IMR-90 (cell line): ENCODE data around the gene SLC29A2. TPM values are rescaled to one million over a fixed set of nuclear protein-coding genes. Genes with fewer than 3 reads are reported as not detected.

Source experiments
- ATAC-seq: fragments of 200-7000 bp; cut with Tn5 transposase; 2 replicates; pipeline ENCODE4 v1.9.1; 2020; ENCODE audit warnings: low read depth, mild to moderate bottlenecking, moderate library complexity
- BruUV-seq: library from RNA; stranded (reverse); fragments of 400-500 nt; replicated peaks from 2 replicates; lab custom pipeline; 2021; lab: Mats Ljungman, UMichigan
- CTCF ChIA-PET: fragments of 300-600 bp; formaldehyde crosslinking; extraction: SDS; loops from one replicate; lab custom pipeline; 2021; ENCODE audit warnings: antibody characterized with exemption; lab: Yijun Ruan, JAX
- POLR2A ChIA-PET: fragments of 300-600 bp; sonication (Branson Sonifier 250); formaldehyde crosslinking; loops from one replicate; lab custom pipeline; 2022; ENCODE audit warnings: antibody characterized with exemption; ENCODE audit not compliant: unreplicated experiment; lab: Charles Lee
- DNase-seq: peaks from one replicate; pipeline ENCODE4 v3.0.0; 2013
- H2AFZ ChIP-seq: replicated peaks from 2 replicates; pipeline ENCODE3; 2013; ENCODE audit warnings: low read length, mild to moderate bottlenecking; ENCODE audit not compliant: poor library complexity
- H2AK5ac ChIP-seq: 2 replicates; pipeline ENCODE4 v1.6.1; 2013; ENCODE audit warnings: low read depth, low read length, inconsistent platforms
- H2AK9ac ChIP-seq: replicated peaks from 2 replicates; pipeline ENCODE3; 2013; ENCODE audit warnings: mild to moderate bottlenecking, low read depth, low read length, moderate library complexity; ENCODE audit not compliant: poor library complexity
- H2BK120ac ChIP-seq: 2 replicates; pipeline ENCODE4 v1.6.1; 2013; ENCODE audit warnings: low read depth, low read length, inconsistent platforms
- H2BK15ac ChIP-seq: 3 replicates; pipeline ENCODE4 v1.6.1; 2013; ENCODE audit warnings: low read depth, low read length, inconsistent platforms
- H2BK20ac ChIP-seq: 2 replicates; pipeline ENCODE4 v1.6.1; 2013; ENCODE audit warnings: low read depth, mild to moderate bottlenecking, inconsistent platforms, low read length, moderate library complexity
- H2BK5ac ChIP-seq: 2 replicates; pipeline ENCODE4 v1.6.1; 2013; ENCODE audit warnings: mild to moderate bottlenecking, low read depth, low read length, inconsistent platforms; ENCODE audit not compliant: poor library complexity, severe bottlenecking
- H3K14ac ChIP-seq: replicated peaks from 2 replicates; pipeline ENCODE4 v1.6.1; 2013; ENCODE audit warnings: low read depth, low read length, inconsistent platforms
- H3K18ac ChIP-seq: 2 replicates; pipeline ENCODE4 v1.6.1; 2013; ENCODE audit warnings: low read depth, low read length, control low read depth
- H3K23ac ChIP-seq: 2 replicates; pipeline ENCODE4 v1.6.1; 2013; ENCODE audit warnings: low read depth, low read length, inconsistent platforms
- H3K27ac ChIP-seq: 2 replicates; pipeline ENCODE4 v1.5.1; 2013; ENCODE audit warnings: mild to moderate bottlenecking, control low read depth, low read length; ENCODE audit not compliant: insufficient read depth
- H3K27me3 ChIP-seq: 2 replicates; pipeline ENCODE4 v1.6.1; 2013; ENCODE audit warnings: low read length; ENCODE audit not compliant: control insufficient read depth, insufficient read depth
- H3K36me3 ChIP-seq: 2 replicates; pipeline ENCODE4 v1.6.1; 2013; ENCODE audit warnings: low read length, mixed read lengths; ENCODE audit not compliant: control insufficient read depth, insufficient read depth
- H3K4ac ChIP-seq: 2 replicates; pipeline ENCODE4 v1.6.1; 2013; ENCODE audit warnings: low read depth, low read length, inconsistent platforms
- H3K4me1 ChIP-seq: 2 replicates; pipeline ENCODE4 v1.6.1; 2013; ENCODE audit warnings: low read length, mixed read lengths; ENCODE audit not compliant: control insufficient read depth, insufficient read depth
- H3K4me2 ChIP-seq: 2 replicates; pipeline ENCODE4 v1.6.1; 2013; ENCODE audit warnings: low read depth, mild to moderate bottlenecking, control low read depth, low read length, moderate library complexity
- H3K4me3 ChIP-seq: 2 replicates; pipeline ENCODE4 v1.5.1; 2013; ENCODE audit warnings: low read depth, mild to moderate bottlenecking, control low read depth, low read length, moderate library complexity; ENCODE audit not compliant: insufficient read depth
- H3K56ac ChIP-seq: 2 replicates; pipeline ENCODE4 v1.6.1; 2013; ENCODE audit warnings: low read length, inconsistent platforms; ENCODE audit not compliant: insufficient read depth; ENCODE audit errors: extremely low read depth
- H3K79me1 ChIP-seq, 2 experiments: 2 replicates each; pipeline ENCODE4 v1.6.1; 2013; ENCODE audit warnings: low read length in 2 of 2, inconsistent platforms in 1 of 2, low read depth in 1 of 2
- H3K9ac ChIP-seq: 2 replicates; pipeline ENCODE4 v1.6.1; 2013; ENCODE audit warnings: low read depth, low read length, control low read depth
- H3K9me1 ChIP-seq: 2 replicates; pipeline ENCODE4 v1.6.1; 2013; ENCODE audit warnings: low read length, inconsistent platforms; ENCODE audit not compliant: insufficient read depth
- H3K9me3 ChIP-seq: 2 replicates; pipeline ENCODE4 v1.6.1; 2013; ENCODE audit warnings: low read length; ENCODE audit not compliant: control insufficient read depth, insufficient read depth
- H4K20me1 ChIP-seq: 2 replicates; pipeline ENCODE4 v1.6.1; 2013; ENCODE audit warnings: low read length, inconsistent platforms; ENCODE audit not compliant: insufficient read depth
- H4K5ac ChIP-seq: 2 replicates; pipeline ENCODE4 v1.6.1; 2013; ENCODE audit warnings: mild to moderate bottlenecking, low read depth, low read length, control low read depth
- H4K8ac ChIP-seq, 2 experiments: 2 replicates each; pipeline ENCODE4 v1.6.1; 2013; ENCODE audit warnings: low read depth in 2 of 2, low read length in 2 of 2, control low read depth in 1 of 2, inconsistent platforms in 1 of 2
- H4K91ac ChIP-seq: 2 replicates; pipeline ENCODE4 v1.6.1; 2013; ENCODE audit warnings: low read depth, low read length, inconsistent platforms; ENCODE audit not compliant: insufficient read depth
- BHLHE40 ChIP-seq: fragments of 150-350 bp; IDR thresholded peaks from 2 replicates; pipeline ENCODE4 v1.6.1; 2016; ENCODE audit warnings: mild to moderate bottlenecking, low read depth, low read length
- CEBPB ChIP-seq: IDR thresholded peaks from 2 replicates; pipeline ENCODE4 v1.6.1; 2012; ENCODE audit warnings: low read depth, low read length, improper control_type of control experiment
- CHD1 ChIP-seq: IDR thresholded peaks from 2 replicates; pipeline ENCODE4 v1.6.1; 2012; ENCODE audit warnings: low read depth, low read length, improper control_type of control experiment
- ELK1 ChIP-seq: fragments of 150-350 bp; IDR thresholded peaks from 2 replicates; pipeline ENCODE4 v1.6.1; 2016; ENCODE audit warnings: low read depth, mild to moderate bottlenecking, low read length, moderate library complexity, borderline replicate concordance
- FOS ChIP-seq: fragments of 150-350 bp; IDR thresholded peaks from 2 replicates; pipeline ENCODE4 v1.6.1; 2016; ENCODE audit warnings: low read depth, low read length
- MAFK ChIP-seq: IDR thresholded peaks from 2 replicates; pipeline ENCODE4 v1.6.1; 2012; ENCODE audit warnings: low read depth, low read length, improper control_type of control experiment
- MAZ ChIP-seq: IDR thresholded peaks from 2 replicates; pipeline ENCODE4 v1.6.1; 2012; ENCODE audit warnings: low read depth, mild to moderate bottlenecking, low read length, improper control_type of control experiment, moderate library complexity, borderline replicate concordance
- MXI1 ChIP-seq: IDR thresholded peaks from 2 replicates; pipeline ENCODE4 v1.6.1; 2012; ENCODE audit warnings: low read depth, mild to moderate bottlenecking, low read length, moderate library complexity, borderline replicate concordance
- NFE2L2 ChIP-seq: fragments of 150-350 bp; IDR thresholded peaks from 2 replicates; pipeline ENCODE4 v1.6.1; 2016; ENCODE audit warnings: low read depth, mild to moderate bottlenecking, low read length
- POLR2A ChIP-seq: IDR thresholded peaks from 2 replicates; pipeline ENCODE4 v1.6.1; 2012; ENCODE audit warnings: mild to moderate bottlenecking, low read depth, low read length
- RAD21 ChIP-seq: IDR thresholded peaks from 2 replicates; pipeline ENCODE4 v1.6.1; 2012; ENCODE audit warnings: low read length, improper control_type of control experiment
- RCOR1 ChIP-seq: IDR thresholded peaks from 2 replicates; pipeline ENCODE4 v1.6.1; 2012; ENCODE audit warnings: mild to moderate bottlenecking, low read length, improper control_type of control experiment; ENCODE audit not compliant: insufficient replicate concordance
- WGBS, 2 experiments: methylation state at CpG; one replicate each; pipeline versions ENCODE4 v1.1.5 to v1.1.7; 2013; ENCODE audit warnings: missing lambda C conversion rate in 2 of 2; ENCODE audit not compliant: insufficient read length in 1 of 2; ENCODE audit errors: extremely low coverage in 2 of 2; 5-methylcytosine and 5-hydroxymethylcytosine counted together
- dilution Hi-C: fragments of 300-500 bp; cut with HindIII; formaldehyde crosslinking; loops from one replicate; pipeline ENCODE4 v1.14.3; 2018; ENCODE audit warnings: low sequenced_read_pairs; ENCODE audit not compliant: unreplicated experiment
- in situ Hi-C: fragments of 300-500 bp; cut with MboI; formaldehyde crosslinking; loops from 3 replicates; pipeline ENCODE4 v1.14.3; 2019; ENCODE audit warnings: low sequenced_read_pairs, inconsistent platforms, mixed read lengths
- intact Hi-C: fragments of 100-400 bp; cut with micrococcal nuclease; formaldehyde crosslinking; loops from 2 replicates; pipeline ENCODE4 v1.10.0; 2022
- polyA plus RNA-seq, 3 experiments: library from polyadenylated mRNA; depleted of rRNA; stranded (reverse); fragments of >200 nt; gene quantifications; 2 replicates each; pipeline ENCODE4 v1.2.3, GENCODE V29; 2012; ENCODE audit warnings: low replicate concordance in 1 of 3
- total RNA-seq: library from RNA; depleted of rRNA; stranded (reverse); fragments of >200 nt; gene quantifications from 2 replicates; pipeline ENCODE4 v1.2.3, GENCODE V29; 2012
- TF ChIP-seq, protein P1 (sequence below): conservative IDR thresholded peaks from 2 replicates; pipeline ENCODE4 v1.5.1; 2012; ENCODE audit warnings: mild to moderate bottlenecking, low read depth, low read length, improper control_type of control experiment

Gene SLC29A2
- total and polyA plus RNA-seq, 2 of the 4 experiments (the other 2 are of a cell fraction): under 0.01 to 1.2 TPM

GRCh38 chr11:66335531-66336233 lies 35.9 kb downstream of the SLC29A2 start:
- H4K20me1 ChIP-seq: peaks cover 21% of the 10 kb centered on the region
- H2BK120ac ChIP-seq: peak overlapping the region; percentile 91
- H2BK5ac ChIP-seq: peak overlapping the region; percentile 97
- ChIA-PET CTCF (interaction anchor here (0.6 to 2.1 kb wide), 6 partner anchors 10 to 53 kb away, joined by 3 to 17 read pairs (median 4); partner anchors contain the start of gene SLC29A2), POLR2A (interaction anchor here (0.6 to 2.2 kb wide), 5 partner anchors 9 to 308 kb away, joined by 3 to 23 read pairs (median 5); partner anchors contain the start of gene CD248)
- dilution Hi-C loops (no loop called here), in situ Hi-C loops (no loop called here), intact Hi-C loops (loop anchor here (1.0 kb wide), 3 partner anchors 23 to 113 kb away; no protein-coding TSS in a partner anchor)
- peak overlapping the region; percentile 72 for H3K9ac ChIP-seq
- no peaks in the 10 kb centered on the region for H3K9me3 ChIP-seq
- peaks cover 33% of the 10 kb centered on the region for H3K36me3 ChIP-seq
- peak overlapping the region; percentile 54; the same call in 2 of the 3 replicates for H2BK15ac ChIP-seq
- H3K4me1 ChIP-seq: peaks cover 23% of the 10 kb centered on the region
- H3K4me3 ChIP-seq: peak overlapping the region; percentile 60
- peaks cover 5 to 42% of the 10 kb centered on the region in 2 experiments; a peak in 3 of 4 replicates for H3K79me1 ChIP-seq
- 5% methylated on average over 20 of the region's 35 CpGs; no CpG with 5 or more reads in 1 of the 2 experiments for WGBS, 2 experiments
- H4K8ac ChIP-seq: peak overlapping the region; percentile 63 to 79; a peak in 3 of 4 replicates
- peak overlapping the region; percentile 97 for H3K4ac ChIP-seq
- ATAC-seq: peak; percentile 25
- H2BK20ac ChIP-seq: peak overlapping the region; percentile 53
- H4K91ac ChIP-seq: peak overlapping the region; percentile 90
- peak overlapping the region; percentile 69; the same call in 1 of the 2 replicates for H4K5ac ChIP-seq
- no peaks in the 10 kb centered on the region for H3K27me3 ChIP-seq
- peak; percentile 59 for DNase-seq
- no peaks in the 10 kb centered on the region for H3K9me1 ChIP-seq
- peak overlapping the region; percentile 97 for H3K23ac ChIP-seq
- peak overlapping the region; percentile 90 for H2AK5ac ChIP-seq
- peak overlapping the region; percentile 67 for H3K18ac ChIP-seq
- H2AFZ ChIP-seq: peak overlapping the region; percentile 83
- H2AK9ac ChIP-seq: peak overlapping the region; percentile 99
- BruUV-seq: no TSS peak
- peak overlapping the region; percentile 83 for H3K56ac ChIP-seq
- H3K14ac ChIP-seq: peak overlapping the region; percentile 95
- H3K4me2 ChIP-seq: peak overlapping the region; percentile 92
- H3K27ac ChIP-seq: peak overlapping the region; percentile 89
- TF ChIP-seq POLR2A (no peak), RAD21 (no peak), ELK1 (no peak), MXI1 (peak; percentile 38; the same call in 1 of the 2 replicates), CHD1 (no peak; the same call in 1 of the 2 replicates), NFE2L2 (no peak), MAZ (peak; percentile 70; the same call in 1 of the 2 replicates), MAFK (no peak), FOS (no peak), RCOR1 (no peak), BHLHE40 (peak; percentile 57), CEBPB (peak; percentile 17; the same call in 1 of the 2 replicates)
- TF ChIP-seq, protein P1, sequence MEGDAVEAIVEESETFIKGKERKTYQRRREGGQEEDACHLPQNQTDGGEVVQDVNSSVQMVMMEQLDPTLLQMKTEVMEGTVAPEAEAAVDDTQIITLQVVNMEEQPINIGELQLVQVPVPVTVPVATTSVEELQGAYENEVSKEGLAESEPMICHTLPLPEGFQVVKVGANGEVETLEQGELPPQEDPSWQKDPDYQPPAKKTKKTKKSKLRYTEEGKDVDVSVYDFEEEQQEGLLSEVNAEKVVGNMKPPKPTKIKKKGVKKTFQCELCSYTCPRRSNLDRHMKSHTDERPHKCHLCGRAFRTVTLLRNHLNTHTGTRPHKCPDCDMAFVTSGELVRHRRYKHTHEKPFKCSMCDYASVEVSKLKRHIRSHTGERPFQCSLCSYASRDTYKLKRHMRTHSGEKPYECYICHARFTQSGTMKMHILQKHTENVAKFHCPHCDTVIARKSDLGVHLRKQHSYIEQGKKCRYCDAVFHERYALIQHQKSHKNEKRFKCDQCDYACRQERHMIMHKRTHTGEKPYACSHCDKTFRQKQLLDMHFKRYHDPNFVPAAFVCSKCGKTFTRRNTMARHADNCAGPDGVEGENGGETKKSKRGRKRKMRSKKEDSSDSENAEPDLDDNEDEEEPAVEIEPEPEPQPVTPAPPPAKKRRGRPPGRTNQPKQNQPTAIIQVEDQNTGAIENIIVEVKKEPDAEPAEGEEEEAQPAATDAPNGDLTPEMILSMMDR: no peak
